PFSK-1 (cell line): ENCODE data around the gene CDA.

Experiments
- POLR2AphosphoS5 ChIP-seq: IDR thresholded peaks from 2 replicates; pipeline ENCODE4 v1.6.1; 2012; ENCODE audit warnings: low read depth, mild to moderate bottlenecking, control low read depth, low read length, moderate library complexity
- REST ChIP-seq, 2 experiments: IDR thresholded peaks; 2 replicates each; pipeline versions ENCODE4 v1.6.1 to v1.8.0; 2011 to 2012; ENCODE audit warnings: low read depth in 2 of 2, low read length in 2 of 2, control low read depth in 1 of 2, inconsistent platforms in 1 of 2, mild to moderate bottlenecking in 1 of 2, moderate library complexity in 1 of 2; ENCODE audit not compliant: insufficient read depth in 1 of 2

- TF ChIP-seq POLR2AphosphoS5 (no peak), REST (IDR thresholded peaks at IDR 0.05; ENCODE audit: insufficient read depth in 1 of 2, low read depth in 2 of 2, low read length in 2 of 2) (no peak)
Measured at GRCh38 chr1:20569523-20570098, 19.3 kb upstream of the CDA start.
